ENCODE data around the gene BPIFB2. TPM values are rescaled to one million over a fixed set of nuclear protein-coding genes. Genes with fewer than 3 reads are reported as not detected.
A peak's percentile ranks its signal among the peaks of the same experiment; 100 is the strongest.

The BPIFB2 gene
- total and polyA plus RNA-seq, 11 donors: not detected

GRCh38 chr20:33004141-33004751 lies 3.3 kb upstream of the BPIFB2 start, which contains the start of gene SUN5:
Gene SUN5, minus strand, starts transcription at chr20:33004433. Its CDS starts 93 bp downstream, at chr20:33004340.
- Histone ChIP-seq H3K4me1 (no peaks in the 10 kb centered on the region), H3K4me3 (no peak within 1 kb of the TSS), H3K27ac (no peak within 1 kb of the TSS), H3K9me3 (peaks cover 0 to 8% (median 0%) of the 10 kb centered on the region in 12 donors), H3K36me3 (no peaks in the 10 kb centered on the region), H3K27me3 (no peaks in the 10 kb centered on the region)
- WGBS, 4 donors: 81 to 90% (median 85%) methylated on average over 6 of the region's 6 CpGs
- intact Hi-C loops (cut with DNase I): no loop called here
- TF ChIP-seq POLR2A (IDR thresholded peaks at IDR 0.05): no peak
- TF ChIP-seq, protein P1, sequence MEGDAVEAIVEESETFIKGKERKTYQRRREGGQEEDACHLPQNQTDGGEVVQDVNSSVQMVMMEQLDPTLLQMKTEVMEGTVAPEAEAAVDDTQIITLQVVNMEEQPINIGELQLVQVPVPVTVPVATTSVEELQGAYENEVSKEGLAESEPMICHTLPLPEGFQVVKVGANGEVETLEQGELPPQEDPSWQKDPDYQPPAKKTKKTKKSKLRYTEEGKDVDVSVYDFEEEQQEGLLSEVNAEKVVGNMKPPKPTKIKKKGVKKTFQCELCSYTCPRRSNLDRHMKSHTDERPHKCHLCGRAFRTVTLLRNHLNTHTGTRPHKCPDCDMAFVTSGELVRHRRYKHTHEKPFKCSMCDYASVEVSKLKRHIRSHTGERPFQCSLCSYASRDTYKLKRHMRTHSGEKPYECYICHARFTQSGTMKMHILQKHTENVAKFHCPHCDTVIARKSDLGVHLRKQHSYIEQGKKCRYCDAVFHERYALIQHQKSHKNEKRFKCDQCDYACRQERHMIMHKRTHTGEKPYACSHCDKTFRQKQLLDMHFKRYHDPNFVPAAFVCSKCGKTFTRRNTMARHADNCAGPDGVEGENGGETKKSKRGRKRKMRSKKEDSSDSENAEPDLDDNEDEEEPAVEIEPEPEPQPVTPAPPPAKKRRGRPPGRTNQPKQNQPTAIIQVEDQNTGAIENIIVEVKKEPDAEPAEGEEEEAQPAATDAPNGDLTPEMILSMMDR (IDR thresholded peaks at IDR 0.05): no peak
- no peak for DNase-seq
- ATAC-seq: no peak

- no peaks in the 10 kb centered on the region for H3K36me3 ChIP-seq
- no peak for ATAC-seq
- H3K27me3 ChIP-seq: no peaks in the 10 kb centered on the region
- no peak overlapping the region for H3K4me3 ChIP-seq
- WGBS, 4 donors: 51 to 58% (median 54%) methylated on average over 4 of the region's 4 CpGs
- H3K27ac ChIP-seq: no peak overlapping the region
- intact Hi-C loops (cut with DNase I): no loop called here
- no peaks in the 10 kb centered on the region for H3K4me1 ChIP-seq
- peaks cover 0 to 8% (median 0%) of the 10 kb centered on the region in 12 donors for H3K9me3 ChIP-seq
- DNase-seq: no peak
- no peak for TF ChIP-seq POLR2A (IDR thresholded peaks at IDR 0.05)
- TF ChIP-seq, protein P1 (IDR thresholded peaks at IDR 0.05): peak in 7 of 12 donors; percentile 13 to 55 (median 22)
These were observed 2.4 kb upstream of the BPIFB2 start for GRCh38 chr20:33005132-33005566.

GRCh38 chr20:33005908-33006775 lies 1.4 kb upstream of the BPIFB2 start:
- ATAC-seq (no peak), DNase-seq (no peak)
- no peak for TF ChIP-seq POLR2A (IDR thresholded peaks at IDR 0.05)
- TF ChIP-seq, protein P1 (IDR thresholded peaks at IDR 0.05): no peak
- H3K4me1 ChIP-seq: no peaks in the 10 kb centered on the region
- H3K9me3 ChIP-seq: peaks cover 0 to 8% (median 0%) of the 10 kb centered on the region in 12 donors
- H3K27me3 ChIP-seq: no peaks in the 10 kb centered on the region
- no peak overlapping the region for H3K27ac ChIP-seq
- H3K36me3 ChIP-seq: no peaks in the 10 kb centered on the region
- H3K4me3 ChIP-seq: no peak overlapping the region
- intact Hi-C loops (cut with DNase I): no loop called here
- 71 to 88% (median 81%) methylated on average over 8 of the region's 8 CpGs for WGBS, 4 donors

- no peaks in the 10 kb centered on the region for H3K4me1 ChIP-seq
- DNase-seq: no peak
- intact Hi-C loops (cut with DNase I): no loop called here
- H3K4me3 ChIP-seq: no peak overlapping the region
- WGBS, 4 donors: 86 to 89% (median 88%) methylated on average over 8 of the region's 8 CpGs
- TF ChIP-seq POLR2A (IDR thresholded peaks at IDR 0.05): no peak
- TF ChIP-seq, protein P1 (IDR thresholded peaks at IDR 0.05): no peak
- peaks cover 0 to 8% (median 0%) of the 10 kb centered on the region in 12 donors for H3K9me3 ChIP-seq
- H3K27me3 ChIP-seq: no peaks in the 10 kb centered on the region
- H3K27ac ChIP-seq: no peak overlapping the region
- no peak for ATAC-seq
- H3K36me3 ChIP-seq: no peaks in the 10 kb centered on the region
These were observed 628 bp upstream of the BPIFB2 start for GRCh38 chr20:33006776-33007375.

Measured in heart left ventricle (tissue), 16 donors.